LNCaP clone FGC (cell line): ENCODE data around the gene ANXA1.

Experiments used
- DNase-seq: peaks from one replicate; pipeline ENCODE4 v3.0.0-alpha.2; 2011; ENCODE audit warnings: low read depth
- H3K4me3 ChIP-seq: 2 replicates; pipeline ENCODE4 v1.5.1; 2011; ENCODE audit warnings: mild to moderate bottlenecking, low read depth, low read length, control low read depth
- TF ChIP-seq, protein P1 (sequence below): IDR thresholded peaks from 2 replicates; pipeline ENCODE4 v1.5.1; 2012; ENCODE audit warnings: mild to moderate bottlenecking; ENCODE audit not compliant: control insufficient read depth, insufficient read depth; ENCODE audit errors: extremely low read depth

ANXA1 gene

DNA sequence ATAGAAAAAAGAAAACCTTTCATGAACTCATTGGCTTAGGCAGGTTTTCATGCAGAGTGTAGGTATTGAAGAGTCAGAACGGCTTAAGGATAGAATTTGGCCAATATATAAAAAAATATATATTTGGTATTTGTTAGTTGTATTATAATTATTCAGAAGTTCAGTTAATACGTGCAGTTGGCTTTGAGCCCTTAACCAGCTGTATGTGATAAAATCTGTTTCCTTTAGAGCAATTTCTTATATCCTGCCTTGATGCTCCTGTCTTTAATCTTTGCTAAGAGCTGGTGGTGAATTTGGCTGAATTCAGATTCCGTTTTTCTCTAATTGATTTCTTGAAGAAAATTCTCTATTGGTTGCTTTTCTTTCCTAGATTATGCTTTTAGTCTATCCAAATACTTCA is 3.7 kb downstream of the ANXA1 start:
- no peak overlapping the region for H3K4me3 ChIP-seq
- TF ChIP-seq, protein P1, sequence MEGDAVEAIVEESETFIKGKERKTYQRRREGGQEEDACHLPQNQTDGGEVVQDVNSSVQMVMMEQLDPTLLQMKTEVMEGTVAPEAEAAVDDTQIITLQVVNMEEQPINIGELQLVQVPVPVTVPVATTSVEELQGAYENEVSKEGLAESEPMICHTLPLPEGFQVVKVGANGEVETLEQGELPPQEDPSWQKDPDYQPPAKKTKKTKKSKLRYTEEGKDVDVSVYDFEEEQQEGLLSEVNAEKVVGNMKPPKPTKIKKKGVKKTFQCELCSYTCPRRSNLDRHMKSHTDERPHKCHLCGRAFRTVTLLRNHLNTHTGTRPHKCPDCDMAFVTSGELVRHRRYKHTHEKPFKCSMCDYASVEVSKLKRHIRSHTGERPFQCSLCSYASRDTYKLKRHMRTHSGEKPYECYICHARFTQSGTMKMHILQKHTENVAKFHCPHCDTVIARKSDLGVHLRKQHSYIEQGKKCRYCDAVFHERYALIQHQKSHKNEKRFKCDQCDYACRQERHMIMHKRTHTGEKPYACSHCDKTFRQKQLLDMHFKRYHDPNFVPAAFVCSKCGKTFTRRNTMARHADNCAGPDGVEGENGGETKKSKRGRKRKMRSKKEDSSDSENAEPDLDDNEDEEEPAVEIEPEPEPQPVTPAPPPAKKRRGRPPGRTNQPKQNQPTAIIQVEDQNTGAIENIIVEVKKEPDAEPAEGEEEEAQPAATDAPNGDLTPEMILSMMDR: no peak
- no peak for DNase-seq

DNA sequence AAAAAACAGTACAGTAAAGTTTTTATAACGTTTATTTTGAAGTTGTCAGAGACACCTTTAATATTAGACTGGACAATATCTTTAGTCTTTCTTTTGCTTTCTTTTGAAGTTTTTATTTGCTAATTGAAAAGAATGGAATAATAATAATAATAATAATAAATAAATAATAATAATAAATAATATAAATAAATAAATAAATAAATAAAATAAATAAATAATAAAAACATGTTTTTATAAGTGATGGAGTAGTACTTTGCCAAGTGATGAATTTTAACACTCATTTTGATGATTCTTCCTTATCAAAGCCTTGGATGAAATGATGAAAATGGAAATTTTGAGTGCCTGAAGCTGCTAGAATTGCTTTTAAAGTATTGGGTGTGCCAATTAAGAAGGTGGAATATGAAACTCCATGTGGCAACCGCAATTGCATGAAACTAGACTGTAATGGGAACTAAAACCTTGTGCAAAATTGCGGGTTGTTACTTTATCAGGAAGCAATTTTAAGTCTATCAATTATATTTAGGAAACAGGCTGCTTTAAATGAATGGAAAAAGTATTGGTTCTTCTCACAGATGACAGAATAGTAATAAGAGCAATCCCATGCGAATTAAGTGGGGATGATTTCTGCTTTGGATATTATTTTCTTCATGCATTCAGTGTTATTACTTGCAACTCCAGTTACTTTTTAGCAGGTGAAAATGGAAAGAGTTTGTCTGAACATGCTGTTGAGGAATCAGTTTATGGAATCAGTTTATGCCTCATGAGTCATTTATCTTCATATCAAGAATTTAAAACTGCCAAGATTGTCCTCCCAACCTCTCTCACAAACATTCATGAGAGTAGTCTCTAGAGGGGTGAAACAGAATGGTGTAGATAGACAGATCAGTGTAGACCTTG is 4.6 kb downstream of the ANXA1 start:
- no peak for DNase-seq
- TF ChIP-seq, protein P1: no peak
- no peak overlapping the region for H3K4me3 ChIP-seq

DNA sequence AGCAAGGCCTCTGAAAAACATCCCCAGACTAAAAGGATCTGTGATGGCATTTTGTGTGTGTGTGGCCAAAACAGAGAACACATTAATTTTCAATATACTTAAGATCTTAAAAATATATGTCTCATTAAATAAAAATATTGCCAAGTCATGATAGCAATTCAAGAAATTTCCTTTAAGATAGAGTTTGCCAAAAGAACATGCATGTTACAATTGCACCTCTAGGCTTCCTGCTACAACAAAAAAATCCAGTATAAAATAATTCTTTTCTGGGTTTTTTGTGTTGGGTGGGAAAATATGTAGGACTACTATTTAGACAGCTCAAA is 5.2 kb downstream of the ANXA1 start:
- TF ChIP-seq, protein P1: no peak
- no peak for DNase-seq
- H3K4me3 ChIP-seq: no peak overlapping the region

DNA sequence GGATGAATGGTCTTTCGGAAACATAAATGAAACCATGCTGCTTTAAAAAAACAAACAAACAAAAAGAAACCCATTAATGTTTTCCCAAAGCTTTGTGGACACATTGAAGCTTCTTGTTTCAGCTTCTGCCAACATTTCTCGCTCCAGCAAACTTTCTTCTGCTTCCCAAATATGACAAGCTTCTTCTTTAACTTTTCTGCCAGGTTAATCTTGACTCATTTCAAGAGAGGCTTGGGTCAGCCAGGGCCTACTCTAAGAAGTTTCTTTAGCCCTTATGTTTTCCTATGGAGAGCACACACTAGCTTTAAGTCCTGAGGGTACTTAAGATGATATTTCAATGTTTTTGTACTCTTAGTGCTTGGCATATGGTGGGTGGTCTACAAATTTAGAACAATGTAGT is 6.1 kb downstream of the ANXA1 start:
- TF ChIP-seq, protein P1: no peak
- no peak overlapping the region for H3K4me3 ChIP-seq
- no peak for DNase-seq

DNA sequence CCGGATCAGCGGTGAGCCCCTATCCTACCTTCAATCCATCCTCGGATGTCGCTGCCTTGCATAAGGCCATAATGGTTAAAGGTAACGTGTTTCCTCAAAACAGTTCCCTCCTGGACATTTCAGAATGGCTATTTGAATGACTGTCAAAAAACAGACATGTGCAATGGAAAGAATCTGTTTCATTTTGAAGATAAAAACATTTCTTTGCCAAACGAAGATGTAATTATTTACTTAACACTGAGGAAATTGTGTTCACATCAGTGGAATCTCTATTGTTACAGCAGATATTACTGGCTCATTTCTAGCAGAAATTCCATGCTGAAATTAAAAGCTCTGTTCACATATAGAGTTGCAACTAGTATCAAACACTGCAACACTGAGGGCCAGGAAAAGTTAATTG is 7.1 kb downstream of the ANXA1 start:
- H3K4me3 ChIP-seq: no peak overlapping the region
- TF ChIP-seq, protein P1: no peak
- DNase-seq: no peak

DNA sequence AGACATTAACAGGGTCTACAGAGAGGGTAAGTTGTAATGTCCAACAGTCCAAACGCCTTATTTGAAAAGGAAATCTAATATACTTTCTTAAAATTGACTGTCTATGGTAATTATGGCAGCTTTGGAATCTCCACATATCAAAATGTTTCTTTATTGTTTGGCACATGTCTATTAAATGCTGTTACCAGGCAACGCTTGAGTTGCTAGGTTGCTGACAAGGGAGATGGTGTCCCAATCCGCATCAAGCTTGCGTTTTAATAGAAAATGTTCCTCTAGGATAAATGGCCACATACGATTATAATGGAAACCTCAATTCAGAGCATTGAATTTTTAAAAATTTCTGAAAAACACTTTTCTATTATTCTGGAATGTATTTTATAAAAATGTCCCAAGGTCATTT is 9.2 kb downstream of the ANXA1 start:
- TF ChIP-seq, protein P1: no peak
- no peak for DNase-seq
- H3K4me3 ChIP-seq: no peak overlapping the region

DNA sequence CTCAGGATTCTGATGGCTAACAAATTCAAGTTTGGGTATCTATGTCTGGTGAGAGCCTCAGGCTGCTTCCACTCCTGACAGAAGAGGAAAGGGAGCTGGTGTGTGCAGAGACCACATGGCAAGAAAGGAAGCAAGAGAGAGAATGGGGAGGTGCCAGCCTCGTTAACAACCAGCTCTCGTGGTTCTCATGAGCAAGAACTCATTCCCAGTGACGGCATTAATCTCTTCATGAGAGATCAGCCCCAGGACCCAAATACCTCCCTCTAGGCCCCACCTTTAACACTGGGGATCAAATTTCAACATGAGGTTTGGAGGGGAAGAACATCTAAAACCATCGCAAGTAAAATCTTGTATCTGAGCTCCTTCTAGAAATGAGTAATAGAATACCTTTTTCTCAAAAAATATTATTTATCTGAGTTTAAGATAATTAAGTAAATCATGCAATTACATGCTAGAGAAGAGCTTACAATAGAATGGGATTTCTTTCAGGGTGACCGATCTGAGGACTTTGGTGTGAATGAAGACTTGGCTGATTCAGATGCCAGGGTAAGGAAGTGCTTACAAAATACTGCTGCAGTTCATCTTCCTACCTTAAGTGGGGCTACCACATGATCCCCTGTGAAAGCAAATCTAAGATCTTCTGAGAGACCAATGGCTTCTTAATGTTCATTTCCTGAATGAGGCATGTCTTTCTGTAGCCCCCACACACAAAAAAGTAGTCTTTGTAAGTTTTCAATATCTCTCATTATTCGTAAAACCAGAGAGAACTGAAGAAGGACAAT is 11.5 kb downstream of the ANXA1 start:
- TF ChIP-seq, protein P1: no peak
- DNase-seq: no peak

More for the DNA sequence above, 11.5 kb downstream of the ANXA1 start:
- H3K4me3 ChIP-seq: no peak overlapping the region
